GM23338 (cell line): Measurements from ENCODE around the gene KNG1. TPM values are rescaled to one million over a fixed set of nuclear protein-coding genes. Genes with fewer than 3 reads are reported as not detected.

ENCODE experiments used
- ATAC-seq: fragments of 200-7000 bp; cut with Tn5 transposase; 3 replicates; pipeline ENCODE4 v1.9.1; 2020
- DNase-seq: peaks from one replicate; pipeline ENCODE4 v3.0.0-alpha.2; 2015; ENCODE audit warnings: low spot score
- H2AFZ ChIP-seq: fragments of 200-600 bp; sonication (generic); 2 replicates; pipeline ENCODE4 v1.8.0; 2016; ENCODE audit warnings: antibody characterized with exemption, mild to moderate bottlenecking, moderate library complexity
- H3F3A ChIP-seq: fragments of 200-600 bp; sonication (generic); replicated peaks from 2 replicates; pipeline ENCODE4 v1.8.0; 2017; ENCODE audit warnings: antibody characterized with exemption, mixed run types, low read depth
- H3K27ac ChIP-seq: fragments of 200-600 bp; sonication (generic); 2 replicates; pipeline ENCODE4 v1.6.1; 2016; ENCODE audit warnings: low read depth
- H3K27me3 ChIP-seq: fragments of 200-600 bp; sonication (generic); 2 replicates; pipeline ENCODE4 v1.8.0; 2016; ENCODE audit warnings: mild to moderate bottlenecking, mixed run types, moderate library complexity; ENCODE audit not compliant: insufficient read depth
- H3K36me3 ChIP-seq: fragments of 200-600 bp; sonication (generic); 2 replicates; pipeline ENCODE4 v1.8.0; 2016; ENCODE audit warnings: mild to moderate bottlenecking; ENCODE audit not compliant: insufficient read depth
- H3K4me1 ChIP-seq: fragments of 200-600 bp; sonication (generic); 2 replicates; pipeline ENCODE4 v1.8.0; 2016; ENCODE audit warnings: mild to moderate bottlenecking, moderate library complexity; ENCODE audit not compliant: insufficient read depth
- H3K4me2 ChIP-seq: fragments of 200-600 bp; sonication (generic); 2 replicates; pipeline ENCODE4 v1.7.1; 2017; ENCODE audit warnings: mixed run types
- H3K4me3 ChIP-seq: fragments of 200-600 bp; sonication (generic); 2 replicates; pipeline ENCODE4 v1.6.1; 2016; ENCODE audit warnings: mixed run types
- H3K79me2 ChIP-seq: fragments of 200-600 bp; sonication (generic); replicated peaks from 2 replicates; pipeline ENCODE4 v1.8.0; 2017; ENCODE audit warnings: mild to moderate bottlenecking; ENCODE audit not compliant: insufficient read depth
- H3K9me2 ChIP-seq: fragments of 200-600 bp; sonication (generic); 2 replicates; pipeline ENCODE4 v1.8.0; 2017; ENCODE audit not compliant: insufficient read depth
- H4K20me1 ChIP-seq: fragments of 200-600 bp; sonication (generic); replicated peaks from 2 replicates; pipeline ENCODE4 v1.8.0; 2017; ENCODE audit warnings: mild to moderate bottlenecking; ENCODE audit not compliant: insufficient read depth
- H3K27ac Mint-ChIP-seq: 2 replicates; pipeline ENCODE4 v1.8.0; 2020; ENCODE audit warnings: inconsistent platforms, mild to moderate bottlenecking, moderate library complexity, mixed read lengths
- H3K27me3 Mint-ChIP-seq: 3 replicates; pipeline ENCODE4 v1.8.0; 2022; ENCODE audit warnings: low read depth, mild to moderate bottlenecking, moderate library complexity, mixed read lengths, inconsistent platforms; ENCODE audit not compliant: insufficient read depth, poor library complexity
- H3K36me3 Mint-ChIP-seq: 3 replicates; pipeline ENCODE4 v1.8.0; 2021; ENCODE audit warnings: low read depth, mild to moderate bottlenecking, inconsistent platforms, moderate library complexity, mixed read lengths
- H3K4me1 Mint-ChIP-seq: 3 replicates; pipeline ENCODE4 v1.8.0; 2020; ENCODE audit warnings: mild to moderate bottlenecking, inconsistent platforms, mixed read lengths
- H3K4me3 Mint-ChIP-seq: 3 replicates; pipeline ENCODE4 v1.8.0; 2021; ENCODE audit warnings: moderate library complexity, mild to moderate bottlenecking, inconsistent platforms, mixed read lengths
- H3K9me3 Mint-ChIP-seq: 3 replicates; pipeline ENCODE4 v1.8.0; 2020; ENCODE audit warnings: moderate library complexity, mild to moderate bottlenecking, inconsistent platforms, mixed read lengths
- CREB1 ChIP-seq: fragments of 250-450 bp; sonication (Bioruptor Pico); IDR thresholded peaks from 2 replicates; pipeline ENCODE4 v1.5.0; 2020; ENCODE audit warnings: low read depth, mild to moderate bottlenecking, moderate library complexity
- EZH2 ChIP-seq: fragments of 200-600 bp; sonication (generic); IDR thresholded peaks from one replicate; pipeline ENCODE4 v1.8.0; 2017; ENCODE audit warnings: antibody characterized with exemption, mild to moderate bottlenecking, low read depth; ENCODE audit not compliant: unreplicated experiment
- EZH2phosphoT487 ChIP-seq: fragments of 200-600 bp; sonication (generic); IDR thresholded peaks from one replicate; pipeline ENCODE4 v1.8.1; 2018; ENCODE audit warnings: antibody characterized with exemption; ENCODE audit not compliant: unreplicated experiment
- JUNB ChIP-seq: IDR thresholded peaks from one replicate; pipeline ENCODE4 v1.6.1; 2016; ENCODE audit warnings: antibody characterized with exemption; ENCODE audit not compliant: unreplicated experiment
- NANOG ChIP-seq: IDR thresholded peaks from 2 replicates; pipeline ENCODE4 v1.6.1; 2016; ENCODE audit warnings: antibody characterized with exemption, borderline replicate concordance
- POLR2AphosphoS5 ChIP-seq: IDR thresholded peaks from 2 replicates; pipeline ENCODE4 v1.6.1; 2016; ENCODE audit warnings: antibody characterized with exemption, low read depth
- STAT1 ChIP-seq: IDR thresholded peaks from one replicate; pipeline ENCODE4 v1.6.1; 2016; ENCODE audit warnings: antibody characterized with exemption; ENCODE audit not compliant: unreplicated experiment
- ZNF114 ChIP-seq: fragments of 250-450 bp; sonication (Bioruptor Pico); IDR thresholded peaks from 2 replicates; pipeline ENCODE4 v1.5.0; 2020; ENCODE audit warnings: mild to moderate bottlenecking, moderate library complexity
- ZNF331 ChIP-seq: fragments of 250-450 bp; sonication (Bioruptor Pico); IDR thresholded peaks from 2 replicates; pipeline ENCODE4 v1.5.0; 2020; ENCODE audit warnings: low read depth, mild to moderate bottlenecking, moderate library complexity
- polyA plus RNA-seq: library from polyadenylated mRNA; unstranded; fragments of >200 nt; fragmentation: Nextera tagmentation; extraction: Ambion mirVana; gene quantifications from 2 replicates; pipeline ENCODE4 v1.2.1, GENCODE V29; 2016
- total RNA-seq: library from RNA; depleted of rRNA; stranded (reverse); fragments of >200 nt; shearing (Covaris generic); gene quantifications from 2 replicates; pipeline ENCODE4 v1.2.3, GENCODE V29; 2014
- TF ChIP-seq, protein P1 (sequence below): IDR thresholded peaks from 2 replicates; pipeline ENCODE4 v1.6.1; 2016; ENCODE audit warnings: antibody characterized with exemption
- TF ChIP-seq, protein P2 (sequence below), 2 experiments: fragments of 200-600 bp in 1 of 2; sonication (generic) in 1 of 2; conservative IDR thresholded peaks; 2 replicates each; pipeline versions ENCODE4 v1.5.1 to v1.6.1; 2016 to 2017; ENCODE audit warnings: antibody characterized with exemption in 2 of 2, low read depth in 2 of 2, mild to moderate bottlenecking in 2 of 2, moderate library complexity in 1 of 2
- TF ChIP-seq, protein P3 (sequence below): fragments of 250-450 bp; sonication (Bioruptor Pico); IDR thresholded peaks from 2 replicates; pipeline ENCODE4 v1.5.0; 2020; ENCODE audit warnings: mild to moderate bottlenecking, moderate library complexity
- TF ChIP-seq, protein P4 (sequence below): IDR thresholded peaks from one replicate; pipeline ENCODE4 v1.6.1; 2018; ENCODE audit warnings: antibody characterized with exemption; ENCODE audit not compliant: unreplicated experiment

Gene KNG1
- total and polyA plus RNA-seq, 2 experiments from 2014 or later, result 0.49 TPM; not detected in 1

DNA sequence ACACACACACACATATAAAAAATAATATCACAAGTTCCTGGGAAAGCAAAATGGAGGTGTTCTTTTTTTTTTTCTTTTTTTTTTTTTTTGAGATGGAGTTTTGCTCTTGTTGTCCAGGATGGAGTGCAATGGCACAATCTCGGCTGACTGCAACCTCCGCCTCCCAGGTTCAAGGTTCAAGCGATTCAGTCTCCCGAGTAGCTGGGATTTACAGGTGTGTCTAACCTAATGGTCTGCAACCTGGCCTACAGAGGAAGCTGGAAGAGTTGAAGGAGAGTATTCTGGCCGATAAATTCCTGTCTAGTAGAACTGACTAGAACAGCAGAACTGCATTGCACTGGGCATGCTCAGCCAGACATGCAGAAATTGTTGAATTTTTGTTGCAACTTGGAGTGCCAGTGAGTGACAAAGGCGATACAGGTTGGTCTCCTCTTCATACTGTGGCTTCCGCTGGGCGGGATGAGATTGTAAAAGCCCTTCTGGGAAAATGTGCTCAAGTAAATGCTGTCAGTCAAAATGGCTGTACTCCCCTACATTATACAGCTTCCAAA, 43.8 kb downstream of the KNG1 start:
- no peaks in the 10 kb centered on the region for H3K27me3 ChIP-seq
- H2AFZ ChIP-seq, result peak overlapping the region; percentile 43; the same call in 1 of the 2 replicates
- H3K79me2 ChIP-seq, result no peaks in the 10 kb centered on the region
- peaks cover 9% of the 10 kb centered on the region for H3K27me3 Mint-ChIP-seq
- H3K9me3 Mint-ChIP-seq, result peaks cover 5% of the 10 kb centered on the region; the same call in 2 of the 3 replicates
- no peak overlapping the region for H3K4me3 ChIP-seq
- H3K4me3 Mint-ChIP-seq, result no peak overlapping the region
- H3K27ac ChIP-seq, result no peak overlapping the region
- DNase-seq, result no peak
- ATAC-seq, result no peak
- H3K4me1 Mint-ChIP-seq, result peaks cover 4% of the 10 kb centered on the region
- 0 out of 2 replicates have a peak, but pooled peaks cover 3% of the 10 kb centered on the region for H3K9me2 ChIP-seq
- no peaks in the 10 kb centered on the region for H4K20me1 ChIP-seq
- TF ChIP-seq, protein P1, sequence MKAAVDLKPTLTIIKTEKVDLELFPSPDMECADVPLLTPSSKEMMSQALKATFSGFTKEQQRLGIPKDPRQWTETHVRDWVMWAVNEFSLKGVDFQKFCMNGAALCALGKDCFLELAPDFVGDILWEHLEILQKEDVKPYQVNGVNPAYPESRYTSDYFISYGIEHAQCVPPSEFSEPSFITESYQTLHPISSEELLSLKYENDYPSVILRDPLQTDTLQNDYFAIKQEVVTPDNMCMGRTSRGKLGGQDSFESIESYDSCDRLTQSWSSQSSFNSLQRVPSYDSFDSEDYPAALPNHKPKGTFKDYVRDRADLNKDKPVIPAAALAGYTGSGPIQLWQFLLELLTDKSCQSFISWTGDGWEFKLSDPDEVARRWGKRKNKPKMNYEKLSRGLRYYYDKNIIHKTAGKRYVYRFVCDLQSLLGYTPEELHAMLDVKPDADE, result no peak
- TF ChIP-seq, protein P2, sequence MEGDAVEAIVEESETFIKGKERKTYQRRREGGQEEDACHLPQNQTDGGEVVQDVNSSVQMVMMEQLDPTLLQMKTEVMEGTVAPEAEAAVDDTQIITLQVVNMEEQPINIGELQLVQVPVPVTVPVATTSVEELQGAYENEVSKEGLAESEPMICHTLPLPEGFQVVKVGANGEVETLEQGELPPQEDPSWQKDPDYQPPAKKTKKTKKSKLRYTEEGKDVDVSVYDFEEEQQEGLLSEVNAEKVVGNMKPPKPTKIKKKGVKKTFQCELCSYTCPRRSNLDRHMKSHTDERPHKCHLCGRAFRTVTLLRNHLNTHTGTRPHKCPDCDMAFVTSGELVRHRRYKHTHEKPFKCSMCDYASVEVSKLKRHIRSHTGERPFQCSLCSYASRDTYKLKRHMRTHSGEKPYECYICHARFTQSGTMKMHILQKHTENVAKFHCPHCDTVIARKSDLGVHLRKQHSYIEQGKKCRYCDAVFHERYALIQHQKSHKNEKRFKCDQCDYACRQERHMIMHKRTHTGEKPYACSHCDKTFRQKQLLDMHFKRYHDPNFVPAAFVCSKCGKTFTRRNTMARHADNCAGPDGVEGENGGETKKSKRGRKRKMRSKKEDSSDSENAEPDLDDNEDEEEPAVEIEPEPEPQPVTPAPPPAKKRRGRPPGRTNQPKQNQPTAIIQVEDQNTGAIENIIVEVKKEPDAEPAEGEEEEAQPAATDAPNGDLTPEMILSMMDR (conservative IDR thresholded peaks at IDR 0.05; ENCODE audit: low read depth in 2 of 2), result no peak
- TF ChIP-seq ZNF114 (CRISPR knock-in tag) (no peak), ZNF331 (CRISPR knock-in tag) (no peak), EZH2 (no peak), JUNB (no peak), EZH2phosphoT487 (no peak), NANOG (no peak), STAT1 (no peak), CREB1 (CRISPR knock-in tag) (no peak), POLR2AphosphoS5 (no peak)
- TF ChIP-seq, protein P3, sequence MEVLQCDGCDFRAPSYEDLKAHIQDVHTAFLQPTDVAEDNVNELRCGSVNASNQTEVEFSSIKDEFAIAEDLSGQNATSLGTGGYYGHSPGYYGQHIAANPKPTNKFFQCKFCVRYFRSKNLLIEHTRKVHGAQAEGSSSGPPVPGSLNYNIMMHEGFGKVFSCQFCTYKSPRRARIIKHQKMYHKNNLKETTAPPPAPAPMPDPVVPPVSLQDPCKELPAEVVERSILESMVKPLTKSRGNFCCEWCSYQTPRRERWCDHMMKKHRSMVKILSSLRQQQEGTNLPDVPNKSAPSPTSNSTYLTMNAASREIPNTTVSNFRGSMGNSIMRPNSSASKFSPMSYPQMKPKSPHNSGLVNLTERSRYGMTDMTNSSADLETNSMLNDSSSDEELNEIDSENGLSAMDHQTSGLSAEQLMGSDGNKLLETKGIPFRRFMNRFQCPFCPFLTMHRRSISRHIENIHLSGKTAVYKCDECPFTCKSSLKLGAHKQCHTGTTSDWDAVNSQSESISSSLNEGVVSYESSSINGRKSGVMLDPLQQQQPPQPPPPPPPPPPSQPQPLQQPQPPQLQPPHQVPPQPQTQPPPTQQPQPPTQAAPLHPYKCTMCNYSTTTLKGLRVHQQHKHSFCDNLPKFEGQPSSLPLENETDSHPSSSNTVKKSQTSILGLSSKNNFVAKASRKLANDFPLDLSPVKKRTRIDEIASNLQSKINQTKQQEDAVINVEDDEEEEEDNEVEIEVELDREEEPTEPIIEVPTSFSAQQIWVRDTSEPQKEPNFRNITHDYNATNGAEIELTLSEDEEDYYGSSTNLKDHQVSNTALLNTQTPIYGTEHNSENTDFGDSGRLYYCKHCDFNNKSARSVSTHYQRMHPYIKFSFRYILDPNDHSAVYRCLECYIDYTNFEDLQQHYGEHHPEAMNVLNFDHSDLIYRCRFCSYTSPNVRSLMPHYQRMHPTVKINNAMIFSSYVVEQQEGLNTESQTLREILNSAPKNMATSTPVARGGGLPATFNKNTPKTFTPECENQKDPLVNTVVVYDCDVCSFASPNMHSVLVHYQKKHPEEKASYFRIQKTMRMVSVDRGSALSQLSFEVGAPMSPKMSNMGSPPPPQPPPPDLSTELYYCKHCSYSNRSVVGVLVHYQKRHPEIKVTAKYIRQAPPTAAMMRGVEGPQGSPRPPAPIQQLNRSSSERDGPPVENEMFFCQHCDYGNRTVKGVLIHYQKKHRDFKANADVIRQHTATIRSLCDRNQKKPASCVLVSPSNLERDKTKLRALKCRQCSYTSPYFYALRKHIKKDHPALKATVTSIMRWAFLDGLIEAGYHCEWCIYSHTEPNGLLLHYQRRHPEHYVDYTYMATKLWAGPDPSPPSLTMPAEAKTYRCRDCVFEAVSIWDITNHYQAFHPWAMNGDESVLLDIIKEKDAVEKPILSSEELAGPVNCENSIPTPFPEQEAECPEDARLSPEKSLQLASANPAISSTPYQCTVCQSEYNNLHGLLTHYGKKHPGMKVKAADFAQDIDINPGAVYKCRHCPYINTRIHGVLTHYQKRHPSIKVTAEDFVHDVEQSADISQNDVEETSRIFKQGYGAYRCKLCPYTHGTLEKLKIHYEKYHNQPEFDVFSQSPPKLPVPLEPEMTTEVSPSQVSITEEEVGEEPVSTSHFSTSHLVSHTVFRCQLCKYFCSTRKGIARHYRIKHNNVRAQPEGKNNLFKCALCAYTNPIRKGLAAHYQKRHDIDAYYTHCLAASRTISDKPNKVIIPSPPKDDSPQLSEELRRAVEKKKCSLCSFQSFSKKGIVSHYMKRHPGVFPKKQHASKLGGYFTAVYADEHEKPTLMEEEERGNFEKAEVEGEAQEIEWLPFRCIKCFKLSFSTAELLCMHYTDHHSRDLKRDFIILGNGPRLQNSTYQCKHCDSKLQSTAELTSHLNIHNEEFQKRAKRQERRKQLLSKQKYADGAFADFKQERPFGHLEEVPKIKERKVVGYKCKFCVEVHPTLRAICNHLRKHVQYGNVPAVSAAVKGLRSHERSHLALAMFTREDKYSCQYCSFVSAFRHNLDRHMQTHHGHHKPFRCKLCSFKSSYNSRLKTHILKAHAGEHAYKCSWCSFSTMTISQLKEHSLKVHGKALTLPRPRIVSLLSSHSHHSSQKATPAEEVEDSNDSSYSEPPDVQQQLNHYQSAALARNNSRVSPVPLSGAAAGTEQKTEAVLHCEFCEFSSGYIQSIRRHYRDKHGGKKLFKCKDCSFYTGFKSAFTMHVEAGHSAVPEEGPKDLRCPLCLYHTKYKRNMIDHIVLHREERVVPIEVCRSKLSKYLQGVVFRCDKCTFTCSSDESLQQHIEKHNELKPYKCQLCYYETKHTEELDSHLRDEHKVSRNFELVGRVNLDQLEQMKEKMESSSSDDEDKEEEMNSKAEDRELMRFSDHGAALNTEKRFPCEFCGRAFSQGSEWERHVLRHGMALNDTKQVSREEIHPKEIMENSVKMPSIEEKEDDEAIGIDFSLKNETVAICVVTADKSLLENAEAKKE (CRISPR knock-in tag), result no peak
- TF ChIP-seq, protein P4, sequence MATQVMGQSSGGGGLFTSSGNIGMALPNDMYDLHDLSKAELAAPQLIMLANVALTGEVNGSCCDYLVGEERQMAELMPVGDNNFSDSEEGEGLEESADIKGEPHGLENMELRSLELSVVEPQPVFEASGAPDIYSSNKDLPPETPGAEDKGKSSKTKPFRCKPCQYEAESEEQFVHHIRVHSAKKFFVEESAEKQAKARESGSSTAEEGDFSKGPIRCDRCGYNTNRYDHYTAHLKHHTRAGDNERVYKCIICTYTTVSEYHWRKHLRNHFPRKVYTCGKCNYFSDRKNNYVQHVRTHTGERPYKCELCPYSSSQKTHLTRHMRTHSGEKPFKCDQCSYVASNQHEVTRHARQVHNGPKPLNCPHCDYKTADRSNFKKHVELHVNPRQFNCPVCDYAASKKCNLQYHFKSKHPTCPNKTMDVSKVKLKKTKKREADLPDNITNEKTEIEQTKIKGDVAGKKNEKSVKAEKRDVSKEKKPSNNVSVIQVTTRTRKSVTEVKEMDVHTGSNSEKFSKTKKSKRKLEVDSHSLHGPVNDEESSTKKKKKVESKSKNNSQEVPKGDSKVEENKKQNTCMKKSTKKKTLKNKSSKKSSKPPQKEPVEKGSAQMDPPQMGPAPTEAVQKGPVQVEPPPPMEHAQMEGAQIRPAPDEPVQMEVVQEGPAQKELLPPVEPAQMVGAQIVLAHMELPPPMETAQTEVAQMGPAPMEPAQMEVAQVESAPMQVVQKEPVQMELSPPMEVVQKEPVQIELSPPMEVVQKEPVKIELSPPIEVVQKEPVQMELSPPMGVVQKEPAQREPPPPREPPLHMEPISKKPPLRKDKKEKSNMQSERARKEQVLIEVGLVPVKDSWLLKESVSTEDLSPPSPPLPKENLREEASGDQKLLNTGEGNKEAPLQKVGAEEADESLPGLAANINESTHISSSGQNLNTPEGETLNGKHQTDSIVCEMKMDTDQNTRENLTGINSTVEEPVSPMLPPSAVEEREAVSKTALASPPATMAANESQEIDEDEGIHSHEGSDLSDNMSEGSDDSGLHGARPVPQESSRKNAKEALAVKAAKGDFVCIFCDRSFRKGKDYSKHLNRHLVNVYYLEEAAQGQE, result no peak
- H3K36me3 Mint-ChIP-seq, result no peaks in the 10 kb centered on the region
- H3K36me3 ChIP-seq, result no peaks in the 10 kb centered on the region
- no peak overlapping the region for H3K27ac Mint-ChIP-seq
- no peaks in the 10 kb centered on the region for H3F3A ChIP-seq
- 0 out of 2 replicates have a peak, but pooled peaks cover 6% of the 10 kb centered on the region for H3K4me1 ChIP-seq
- H3K4me2 ChIP-seq, result no peak overlapping the region
